ENCODE data around the gene NUDT1. TPM values are rescaled to one million over a fixed set of nuclear protein-coding genes. Genes with fewer than 3 reads are reported as not detected.
A peak's percentile ranks its signal among the peaks of the same experiment; 100 is the strongest.

NUDT1 gene
- total RNA-seq, 1 experiment from 2014 or later, result 84.7 TPM

DNA sequence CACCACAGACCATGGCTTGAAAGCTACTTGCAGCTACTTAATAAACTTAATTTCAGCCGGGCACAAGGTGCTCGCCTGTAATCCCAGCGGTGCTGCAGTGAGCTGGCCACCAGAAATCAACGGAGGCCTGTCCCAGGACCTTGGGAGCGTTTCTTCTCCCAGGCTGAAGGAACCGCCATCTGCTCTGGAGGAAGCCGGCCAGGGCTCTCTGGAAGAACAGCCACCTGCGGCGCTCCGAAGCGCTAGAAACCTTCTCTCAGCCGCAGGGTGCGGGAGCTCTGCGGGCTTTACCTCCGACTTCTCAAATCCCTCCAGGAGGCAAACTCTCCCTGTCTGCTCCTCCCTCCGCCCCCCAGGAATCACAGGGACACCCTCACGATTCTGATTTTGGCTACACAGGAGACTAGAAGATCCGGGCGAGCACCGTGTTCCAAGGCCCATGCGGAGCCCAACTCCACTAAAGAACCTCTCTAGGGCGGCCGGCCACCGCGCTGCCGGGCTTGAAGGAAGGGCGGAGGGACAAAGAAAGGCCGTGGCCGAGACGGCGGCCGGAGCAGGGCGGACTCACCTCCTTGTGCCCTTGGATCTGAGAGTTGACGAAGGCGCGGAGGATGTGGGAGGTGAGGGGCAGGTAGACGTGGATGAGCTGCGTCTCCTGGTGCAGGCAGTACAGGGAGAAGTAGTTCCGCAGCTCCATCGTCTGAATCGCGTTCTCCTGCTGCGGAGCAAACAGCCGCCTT is 14.4 kb downstream of the NUDT1 start:
- Mint-ChIP-seq H3K9me3 (no peaks in the 10 kb centered on the region), H3K36me3 (ENCODE audit: insufficient read depth in 1 of 3, low read depth in 3 of 3) (peaks cover 8 to 33% (median 22%) of the 10 kb centered on the region in 3 experiments; a peak in 6 of 7 replicates), H3K27ac (peak overlapping the region in 2 of 3 experiments; percentile 29 to 82; a peak in 1 of 7 replicates), H3K4me3 (no peak overlapping the region), H3K27me3 (ENCODE audit: low read depth) (no peaks in the 10 kb centered on the region), H3K4me1 (no peaks in the 10 kb centered on the region)
- Histone ChIP-seq H2BK120ac (ENCODE audit: low read depth, low read length, poor library complexity, severe bottlenecking) (no peak overlapping the region), H2AK5ac (ENCODE audit: insufficient read length, low read length) (no peak overlapping the region), H4K8ac (replicated peaks; ENCODE audit: insufficient read length, low read depth, low read length) (no peak overlapping the region), H3K79me1 (ENCODE audit: insufficient read depth, low read depth, low read length, poor library complexity, severe bottlenecking) (no peaks in the 10 kb centered on the region), H3K23me2 (ENCODE audit: insufficient read length, low read depth, low read length, poor library complexity, severe bottlenecking) (no peaks in the 10 kb centered on the region), H2AFZ (ENCODE audit: low read length) (no peak overlapping the region), H2BK5ac (ENCODE audit: insufficient read length, low read length) (no peak overlapping the region), H3K27me3 (ENCODE audit: insufficient read depth, low read length) (no peaks in the 10 kb centered on the region), H3K9ac (ENCODE audit: extremely low read depth, insufficient read length, low read length) (no peak overlapping the region), H3K18ac (ENCODE audit: insufficient read length, low read depth, low read length) (no peak overlapping the region), H3K4me2 (ENCODE audit: insufficient read depth, insufficient read length, low read length) (no peak overlapping the region), H2BK15ac (ENCODE audit: low read depth, low read length) (no peak overlapping the region), H3K14ac (ENCODE audit: insufficient read depth, low read length) (no peak overlapping the region), H3K23ac (ENCODE audit: insufficient read length, low read depth, low read length) (no peak overlapping the region), H4K5ac (ENCODE audit: insufficient read length, low read depth, low read length) (no peak overlapping the region), H3K79me2 (ENCODE audit: insufficient read depth, low read length) (no peaks in the 10 kb centered on the region), H3K4ac (ENCODE audit: low read depth, low read length) (no peak overlapping the region), H4K91ac (ENCODE audit: insufficient read length, low read depth, low read length) (no peak overlapping the region), H3K9me3 (ENCODE audit: control insufficient read depth, low read depth, low read length) (no peaks in the 10 kb centered on the region), H2BK20ac (ENCODE audit: low read depth, low read length, poor library complexity, severe bottlenecking) (no peak overlapping the region), H3K4me1 (ENCODE audit: insufficient read depth, low read length) (no peaks in the 10 kb centered on the region), H3T11ph (ENCODE audit: low read length) (no peak overlapping the region), H3K56ac (ENCODE audit: insufficient read length, low read depth, low read length) (no peak overlapping the region), H2BK12ac (ENCODE audit: insufficient read length, low read depth, low read length) (no peak overlapping the region), H3K27ac (ENCODE audit: insufficient read length, low read depth, low read length) (no peak overlapping the region), H4K20me1 (ENCODE audit: control insufficient read depth, insufficient read depth, insufficient read length) (no peaks in the 10 kb centered on the region)
- no peak for DNase-seq
- no CpG with 5 or more reads among the region's 44 CpGs for WGBS (ENCODE audit: extremely low coverage, insufficient read length, low lambda C conversion rate)
- TF ChIP-seq, protein P1, sequence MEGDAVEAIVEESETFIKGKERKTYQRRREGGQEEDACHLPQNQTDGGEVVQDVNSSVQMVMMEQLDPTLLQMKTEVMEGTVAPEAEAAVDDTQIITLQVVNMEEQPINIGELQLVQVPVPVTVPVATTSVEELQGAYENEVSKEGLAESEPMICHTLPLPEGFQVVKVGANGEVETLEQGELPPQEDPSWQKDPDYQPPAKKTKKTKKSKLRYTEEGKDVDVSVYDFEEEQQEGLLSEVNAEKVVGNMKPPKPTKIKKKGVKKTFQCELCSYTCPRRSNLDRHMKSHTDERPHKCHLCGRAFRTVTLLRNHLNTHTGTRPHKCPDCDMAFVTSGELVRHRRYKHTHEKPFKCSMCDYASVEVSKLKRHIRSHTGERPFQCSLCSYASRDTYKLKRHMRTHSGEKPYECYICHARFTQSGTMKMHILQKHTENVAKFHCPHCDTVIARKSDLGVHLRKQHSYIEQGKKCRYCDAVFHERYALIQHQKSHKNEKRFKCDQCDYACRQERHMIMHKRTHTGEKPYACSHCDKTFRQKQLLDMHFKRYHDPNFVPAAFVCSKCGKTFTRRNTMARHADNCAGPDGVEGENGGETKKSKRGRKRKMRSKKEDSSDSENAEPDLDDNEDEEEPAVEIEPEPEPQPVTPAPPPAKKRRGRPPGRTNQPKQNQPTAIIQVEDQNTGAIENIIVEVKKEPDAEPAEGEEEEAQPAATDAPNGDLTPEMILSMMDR (conservative IDR thresholded peaks at IDR 0.05), result no peak
